AG08395 (cell line): ENCODE measurements around the gene ATXN1.
A peak's percentile ranks its signal among the peaks of the same experiment; 100 is the strongest.

ENCODE experiments used
- DNase-seq: peaks from one replicate; pipeline ENCODE4 v3.0.0; 2012; ENCODE audit warnings: mixed read lengths, low spot score

Gene ATXN1

DNA sequence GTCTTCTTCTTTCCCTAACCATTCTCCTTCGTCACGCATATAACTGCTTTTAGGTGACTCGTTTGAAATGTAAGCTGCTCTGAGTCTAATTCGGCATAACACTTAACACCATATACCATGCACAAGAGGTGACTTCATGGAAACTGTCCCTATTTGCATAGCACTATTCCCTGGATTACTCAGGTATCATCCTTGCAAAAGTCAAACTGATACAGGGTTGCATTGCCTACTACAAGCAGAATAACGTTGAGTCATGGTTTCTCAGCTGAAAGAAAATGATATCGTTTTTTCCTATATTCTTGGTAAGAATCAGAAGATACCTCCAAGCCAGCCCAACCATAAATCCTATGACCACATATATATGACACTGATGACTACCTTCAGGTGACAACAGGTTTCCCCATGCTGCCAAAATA, 227.5 kb downstream of the ATXN1 start:
- DNase-seq = no peak

- DNase-seq = no peak
These were observed 228.1 kb downstream of the ATXN1 start for GRCh38 chr6:16533210-16533609.

DNA sequence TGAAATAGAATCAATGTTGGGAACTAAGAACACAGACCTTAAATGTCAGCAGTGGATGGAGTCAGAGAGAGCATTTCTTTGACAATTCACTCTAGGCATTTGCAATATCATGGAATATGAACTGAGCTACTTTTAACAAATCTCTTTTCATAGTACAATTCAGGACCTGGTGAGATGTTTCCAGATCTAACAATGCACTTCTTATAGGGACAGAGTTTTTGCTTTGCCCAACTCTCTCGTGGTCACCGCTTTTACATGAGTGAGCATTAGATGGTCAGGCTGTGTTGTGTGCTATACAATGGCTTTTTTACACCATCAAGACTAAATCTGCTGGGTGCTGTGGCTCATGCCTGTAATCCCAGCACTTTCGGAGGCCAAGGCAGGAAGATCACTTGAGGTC, 233.6 kb downstream of the ATXN1 start:
- no peak for DNase-seq

DNA sequence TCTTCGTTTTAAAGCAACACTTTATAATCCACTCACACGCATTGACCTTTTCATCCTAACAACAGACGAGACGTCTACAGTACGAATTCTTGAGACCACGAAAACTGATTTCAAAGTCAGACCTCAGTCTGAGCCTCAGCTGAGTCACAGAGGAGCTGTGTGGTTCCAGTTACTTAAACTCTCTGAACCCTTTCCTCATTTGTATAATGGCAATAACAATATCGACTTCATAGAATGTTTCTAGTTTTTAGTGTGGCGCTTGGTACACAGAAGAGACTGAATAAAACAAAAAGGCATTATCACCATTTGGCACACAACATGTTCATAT, 236.9 kb downstream of the ATXN1 start:
- peak; percentile 22 for DNase-seq

DNA sequence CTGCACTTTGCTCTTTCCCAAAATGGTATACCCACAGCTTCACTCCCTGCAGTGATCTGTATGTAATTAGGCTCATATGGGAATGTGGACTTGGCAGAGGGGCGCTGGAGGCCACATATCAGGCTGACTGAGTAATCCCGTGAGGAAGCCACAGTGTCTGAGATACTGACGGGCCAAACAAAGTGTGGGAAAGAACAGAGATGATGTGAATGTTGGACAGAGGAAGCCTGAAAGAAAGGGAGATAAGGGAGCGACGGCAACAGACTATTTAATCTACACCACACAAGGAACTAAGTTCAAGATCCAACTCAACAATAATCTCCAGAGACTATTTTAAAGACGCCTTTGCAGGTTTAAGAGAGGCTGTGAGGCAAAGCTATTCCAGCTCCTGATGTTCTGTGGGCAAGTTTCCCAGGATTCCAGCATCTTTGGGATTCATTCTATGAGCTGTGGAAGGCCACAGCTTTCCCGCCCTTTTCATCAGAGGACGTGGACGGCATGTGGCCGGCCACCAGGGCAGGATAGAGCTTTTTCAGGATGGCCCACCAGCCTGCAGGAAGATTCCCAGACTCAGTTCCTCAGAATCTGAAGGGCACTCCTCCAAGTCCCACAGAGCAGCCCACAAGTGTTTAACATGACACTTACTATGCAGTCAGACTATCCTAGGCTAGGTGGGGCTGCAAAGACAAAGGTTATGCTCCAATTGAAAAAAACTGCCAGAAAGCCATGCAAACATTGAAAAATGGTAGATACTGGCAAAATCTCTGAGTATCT, 237.5 kb downstream of the ATXN1 start:
- DNase-seq = peak; percentile 92

DNA sequence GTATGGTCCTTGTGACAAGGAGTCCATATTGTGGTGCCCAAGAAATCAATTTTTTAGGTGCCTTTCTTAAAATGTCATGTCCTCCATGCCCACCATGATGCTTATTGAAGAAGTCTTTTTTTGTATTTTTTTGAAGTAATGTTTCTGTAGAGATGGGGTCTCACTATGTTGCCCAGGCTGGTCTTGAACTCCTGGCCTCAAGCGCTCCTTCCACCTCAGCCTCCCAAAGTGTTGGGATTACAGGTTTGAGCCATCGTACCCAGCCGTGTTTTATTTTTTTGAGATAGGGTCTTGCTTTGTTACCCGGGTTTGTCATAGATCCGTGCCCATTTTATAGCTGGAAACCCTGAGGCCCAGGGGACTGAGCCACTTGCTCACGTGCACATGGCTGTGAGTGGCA, 238.3 kb downstream of the ATXN1 start:
- DNase-seq = no peak

DNA sequence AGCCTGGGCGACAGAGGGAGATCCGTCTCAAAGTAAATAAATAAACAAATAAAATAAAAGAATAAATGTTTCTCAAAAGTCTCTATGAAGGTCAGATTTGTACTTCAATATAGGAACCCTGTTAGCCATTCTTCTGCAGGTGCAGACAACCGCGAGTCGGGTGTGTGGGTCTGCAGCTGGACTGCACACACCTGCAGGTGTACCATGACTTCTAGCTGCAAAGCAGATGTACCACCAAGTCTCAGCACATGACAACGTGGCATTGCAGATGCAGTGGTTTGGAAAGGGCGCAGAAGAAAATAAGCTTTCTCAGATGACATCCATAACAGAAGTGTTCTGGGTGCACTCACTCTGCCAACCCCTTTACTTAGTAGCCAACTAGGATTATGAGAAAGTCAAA, 239.7 kb downstream of the ATXN1 start:
- DNase-seq = no peak

DNA sequence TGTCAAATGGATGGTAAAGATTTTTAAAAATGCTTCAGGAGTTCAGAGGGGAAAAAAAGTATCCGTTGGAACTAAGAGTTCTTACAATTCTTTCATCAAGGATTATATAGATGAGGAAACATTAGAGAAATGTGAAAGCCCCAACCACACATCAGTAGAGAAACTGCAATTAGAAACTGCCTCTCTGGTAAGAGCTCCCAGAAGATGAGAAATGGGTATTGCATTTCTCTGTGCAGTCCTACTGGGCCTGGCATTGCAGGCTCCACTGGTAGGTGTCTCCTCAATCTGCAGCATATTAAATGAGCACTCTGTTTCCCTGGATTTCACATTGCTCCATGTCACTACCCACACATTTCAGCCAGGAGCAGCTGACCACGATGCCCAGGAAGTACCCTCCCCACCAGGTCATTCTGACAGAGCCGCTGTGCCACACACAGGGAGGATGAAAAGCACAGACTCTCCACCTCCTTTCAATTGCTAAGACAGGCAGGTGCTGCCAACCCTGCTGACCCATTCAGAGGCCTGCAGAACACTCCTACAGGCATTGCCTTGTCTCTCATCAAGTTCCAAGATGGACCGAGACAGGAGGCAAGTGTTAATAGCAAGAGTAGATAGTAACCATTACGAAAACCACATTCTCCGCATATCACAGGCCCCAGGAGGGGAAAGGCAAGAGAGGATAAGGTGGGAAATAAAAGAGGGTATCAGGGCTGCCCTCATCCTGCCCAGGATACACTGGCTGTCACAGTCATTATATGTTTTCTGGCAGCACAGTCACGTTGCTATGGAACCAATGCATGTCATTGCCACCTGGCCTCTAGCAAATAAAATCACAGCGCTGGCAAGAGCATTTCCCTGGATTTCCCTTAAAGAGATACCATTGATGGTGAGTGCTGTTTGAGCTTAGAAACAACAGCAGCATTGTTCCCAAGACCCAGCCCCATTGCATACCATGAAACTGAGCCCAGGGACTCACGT, 241.7 kb downstream of the ATXN1 start:
- DNase-seq = no peak

DNA sequence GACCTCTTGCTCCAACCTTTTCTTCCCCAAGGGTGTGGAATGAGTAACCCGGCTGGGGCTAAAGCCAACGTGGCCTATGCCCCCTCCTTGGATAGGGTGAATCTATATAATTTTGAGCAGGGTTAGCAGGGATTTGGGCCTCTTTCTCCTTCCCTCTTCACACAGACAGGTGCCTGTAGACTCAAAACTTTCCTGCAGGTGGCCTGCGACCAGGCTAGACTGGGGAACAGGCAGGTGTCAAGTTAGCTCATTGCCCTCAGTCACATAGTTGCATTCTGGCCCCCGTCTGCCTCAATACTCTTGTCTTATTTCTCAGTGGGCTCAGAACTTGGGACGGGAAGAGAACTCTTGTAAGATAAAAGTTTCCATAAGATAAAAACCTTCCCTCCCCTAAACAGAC, 243.0 kb downstream of the ATXN1 start:
- DNase-seq = no peak

DNA sequence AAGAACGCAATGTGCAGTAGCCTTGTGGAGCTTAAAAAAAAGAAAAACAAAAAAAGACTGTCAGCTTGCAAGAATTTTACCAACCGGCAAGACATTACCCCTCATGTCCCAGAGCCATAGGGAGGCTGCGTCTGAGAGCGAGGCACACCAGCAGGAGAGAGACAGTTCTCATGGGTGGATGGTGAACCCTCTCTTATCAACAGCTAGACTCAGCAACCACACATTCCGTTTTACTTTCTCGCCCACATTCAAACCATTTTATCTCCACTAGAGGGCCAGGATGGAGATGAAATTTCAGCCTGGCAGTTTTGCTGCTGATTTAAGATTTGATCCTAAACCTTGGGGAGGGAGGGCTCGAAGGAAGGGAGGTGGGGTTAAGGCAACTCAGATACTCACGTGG, 247.0 kb downstream of the ATXN1 start:
- DNase-seq = peak; percentile 62

- DNase-seq = no peak
These were observed 248.5 kb downstream of the ATXN1 start for GRCh38 chr6:16512544-16513290.

DNA sequence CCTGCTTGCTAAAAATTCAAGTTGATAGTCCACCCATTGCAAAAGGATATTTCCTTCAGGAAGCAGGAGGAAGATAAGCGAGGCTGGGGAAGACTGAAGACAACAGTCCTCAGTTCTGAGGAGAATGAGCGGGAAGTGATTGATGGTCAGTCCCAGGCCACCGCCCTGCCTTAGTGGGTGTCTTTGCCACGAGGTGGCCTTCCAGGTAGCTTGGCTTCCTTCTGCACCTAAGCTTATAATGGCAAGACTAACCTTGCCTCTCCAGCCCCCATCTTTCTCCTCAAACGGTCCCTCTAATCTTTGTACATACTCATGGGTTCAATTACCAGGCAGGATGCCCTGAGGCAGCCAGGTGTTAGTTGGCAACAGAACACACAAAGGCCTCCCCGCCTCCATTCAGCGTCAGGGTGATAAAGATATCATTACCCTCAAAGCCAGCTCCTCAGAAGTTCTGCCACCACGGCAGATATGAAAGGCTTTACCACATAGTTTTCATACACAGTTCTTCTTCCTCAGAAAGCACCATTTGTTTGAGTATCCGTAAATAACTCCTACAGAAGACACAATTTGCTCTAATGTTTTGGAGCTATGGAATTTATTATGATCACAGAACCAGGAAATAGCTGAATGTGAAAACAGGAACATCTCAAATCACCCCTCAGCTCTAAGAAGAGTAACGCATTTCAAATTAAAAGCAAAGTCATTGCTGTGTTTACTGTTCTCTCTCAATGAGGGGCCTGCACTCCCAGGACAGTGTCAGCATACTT, 249.4 kb downstream of the ATXN1 start:
- no peak for DNase-seq

GRCh38 chr6:16511040-16511660, 250.1 kb downstream of the ATXN1 start:
- DNase-seq = peak; percentile 50

- DNase-seq = no peak
These were observed 251.0 kb downstream of the ATXN1 start for GRCh38 chr6:16510245-16510644.

- no peak for DNase-seq
These were observed 252.3 kb downstream of the ATXN1 start for GRCh38 chr6:16508959-16509358.

- DNase-seq = peak; percentile 62
These were observed 255.4 kb downstream of the ATXN1 start for GRCh38 chr6:16505711-16506357.

DNA sequence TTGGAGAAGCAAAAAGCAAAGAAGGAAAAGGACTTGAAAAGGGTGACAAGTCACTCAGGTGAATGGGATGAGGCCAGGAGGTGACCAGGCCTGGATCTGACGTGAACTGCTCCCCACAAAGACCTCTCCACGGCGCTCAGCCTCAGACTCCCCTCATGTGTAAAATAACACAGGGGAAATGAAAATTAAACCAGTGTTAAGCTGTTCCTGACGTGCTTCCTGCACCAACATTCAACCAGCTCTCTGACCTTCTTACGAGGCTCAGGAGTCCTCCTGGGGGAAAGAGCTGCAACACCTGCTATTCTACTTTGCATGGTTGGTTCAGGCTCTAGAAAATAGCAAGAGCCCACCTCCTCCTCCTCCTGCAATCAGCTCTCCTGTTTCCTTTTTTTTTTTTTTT, 256.7 kb downstream of the ATXN1 start:
- no peak for DNase-seq

GRCh38 chr6:16503970-16504415, 257.3 kb downstream of the ATXN1 start:
- DNase-seq = no peak

- no peak for DNase-seq
These were observed 258.0 kb downstream of the ATXN1 start for GRCh38 chr6:16503241-16503775.

DNA sequence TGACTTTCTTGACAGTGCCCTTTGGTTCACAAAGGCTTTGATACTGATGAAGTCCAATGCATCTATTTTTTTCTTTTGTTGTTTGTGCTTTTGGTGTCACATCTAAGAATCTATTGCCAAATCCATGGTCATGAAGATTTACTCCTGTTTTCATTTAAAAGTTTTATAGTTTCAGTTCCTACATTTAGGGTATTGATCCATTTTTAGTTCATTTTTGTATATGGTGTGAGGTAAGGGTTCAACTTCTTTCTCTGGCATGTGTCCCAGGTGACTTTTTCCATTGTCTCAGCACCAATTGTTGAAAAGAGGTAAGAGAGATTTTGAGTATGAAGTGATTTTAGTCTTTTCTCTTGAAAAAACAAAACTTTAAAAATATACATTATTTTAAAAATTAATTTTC, 262.3 kb downstream of the ATXN1 start:
- DNase-seq = no peak
